CD1c-positive myeloid dendritic cell (primary cell): ENCODE data around the gene CD99L2.

Experiments used
- DNase-seq: peaks from one replicate; pipeline ENCODE4 v3.0.0-alpha.2; 2016; ENCODE audit errors: extremely low spot score

CD99L2 gene

GRCh38 chrX:150763303-150763797 is 135.1 kb downstream of the CD99L2 start:
- no peak for DNase-seq

GRCh38 chrX:150762258-150763165 is 136.0 kb downstream of the CD99L2 start:
- no peak for DNase-seq

GRCh38 chrX:150761819-150762216 is 136.7 kb downstream of the CD99L2 start:
- no peak for DNase-seq

GRCh38 chrX:150761176-150761818 is 137.2 kb downstream of the CD99L2 start:
- no peak for DNase-seq

GRCh38 chrX:150759568-150760416 is 138.7 kb downstream of the CD99L2 start:
- no peak for DNase-seq

- DNase-seq, result no peak
These were observed 141.1 kb downstream of the CD99L2 start for GRCh38 chrX:150757371-150757770.

GRCh38 chrX:150753968-150754367 is 144.5 kb downstream of the CD99L2 start:
- no peak for DNase-seq

GRCh38 chrX:150753357-150753756 is 145.1 kb downstream of the CD99L2 start:
- no peak for DNase-seq

- no peak for DNase-seq
These were observed 146.3 kb downstream of the CD99L2 start for GRCh38 chrX:150752124-150752523.

- peak; percentile 52 for DNase-seq
These were observed 162.0 kb downstream of the CD99L2 start for GRCh38 chrX:150736475-150736874.

- peak; percentile 81 for DNase-seq
These were observed 166.7 kb downstream of the CD99L2 start for GRCh38 chrX:150731795-150732194.

GRCh38 chrX:150730719-150731118 is 167.7 kb downstream of the CD99L2 start:
- no peak for DNase-seq

GRCh38 chrX:150729956-150730355 is 168.5 kb downstream of the CD99L2 start:
- DNase-seq, result peak; percentile 39

- no peak for DNase-seq
These were observed 178.8 kb downstream of the CD99L2 start for GRCh38 chrX:150719621-150720020.
